ENCODE data around the gene PRDM9.

PRDM9 gene

GRCh38 chr5:23461576-23461975 lies 45.8 kb upstream of the PRDM9 start:
- Histone ChIP-seq H3K27me3 (ENCODE audit: insufficient read depth, poor library complexity, severe bottlenecking) (no peaks in the 10 kb centered on the region), H3K27ac (replicated peaks) (no peak overlapping the region), H3K4me3 (replicated peaks; ENCODE audit: insufficient read depth, low read length) (no peak overlapping the region)
- TF ChIP-seq CTCF (IDR thresholded peaks at IDR 0.05; ENCODE audit: insufficient read depth, low read length) = no peak
- TF ChIP-seq POLR2AphosphoS5 (IDR thresholded peaks at IDR 0.05; ENCODE audit: low read depth) = no peak
- TF ChIP-seq GABPA (IDR thresholded peaks at IDR 0.05; ENCODE audit: low read depth) = no peak
- no peak for TF ChIP-seq REST (IDR thresholded peaks at IDR 0.05; ENCODE audit: insufficient replicate concordance, low read depth)
- TF ChIP-seq SPI1 (IDR thresholded peaks at IDR 0.05; ENCODE audit: borderline replicate concordance, low read depth) = no peak
- DNase-seq (ENCODE audit: low read depth in 1 of 2, low spot score in 1 of 2) = no peak

- no peaks in the 10 kb centered on the region for H3K27me3 ChIP-seq (ENCODE audit: insufficient read depth, poor library complexity, severe bottlenecking)
- H3K4me3 ChIP-seq (replicated peaks; ENCODE audit: insufficient read depth, low read length) = no peak overlapping the region
- DNase-seq (ENCODE audit: low read depth in 1 of 2, low spot score in 1 of 2) = no peak
- H3K27ac ChIP-seq (replicated peaks) = no peak overlapping the region
- TF ChIP-seq GABPA (IDR thresholded peaks at IDR 0.05; ENCODE audit: low read depth) (no peak), CTCF (IDR thresholded peaks at IDR 0.05; ENCODE audit: insufficient read depth, low read length) (no peak), POLR2AphosphoS5 (IDR thresholded peaks at IDR 0.05; ENCODE audit: low read depth) (no peak), REST (IDR thresholded peaks at IDR 0.05; ENCODE audit: insufficient replicate concordance, low read depth) (no peak), SPI1 (IDR thresholded peaks at IDR 0.05; ENCODE audit: borderline replicate concordance, low read depth) (no peak)
These were observed 41.0 kb upstream of the PRDM9 start for GRCh38 chr5:23466401-23466912.

- DNase-seq (ENCODE audit: low read depth in 1 of 2, low spot score in 1 of 2) = no peak
- no peak overlapping the region for H3K4me3 ChIP-seq (replicated peaks; ENCODE audit: insufficient read depth, low read length)
- TF ChIP-seq POLR2AphosphoS5 (IDR thresholded peaks at IDR 0.05; ENCODE audit: low read depth) (no peak), REST (IDR thresholded peaks at IDR 0.05; ENCODE audit: insufficient replicate concordance, low read depth) (no peak), GABPA (IDR thresholded peaks at IDR 0.05; ENCODE audit: low read depth) (no peak), SPI1 (IDR thresholded peaks at IDR 0.05; ENCODE audit: borderline replicate concordance, low read depth) (no peak), CTCF (IDR thresholded peaks at IDR 0.05; ENCODE audit: insufficient read depth, low read length) (no peak)
- H3K27ac ChIP-seq (replicated peaks) = no peak overlapping the region
- no peaks in the 10 kb centered on the region for H3K27me3 ChIP-seq (ENCODE audit: insufficient read depth, poor library complexity, severe bottlenecking)
These were observed 38.8 kb upstream of the PRDM9 start for GRCh38 chr5:23468658-23469057.

Data from HL-60 (cell line).